GM12878 (cell line): Measurements from ENCODE around the gene TFF1. TPM values are rescaled to one million over a fixed set of nuclear protein-coding genes. Genes with fewer than 3 reads are reported as not detected.

ENCODE experiments used
- CBFB ChIP-seq: IDR thresholded peaks from 2 replicates; pipeline ENCODE4 v1.6.1; 2016; ENCODE audit warnings: antibody characterized with exemption, low read depth
- CEBPZ ChIP-seq: fragments of 150-350 bp; IDR thresholded peaks from 2 replicates; pipeline ENCODE4 v1.6.1; 2016; ENCODE audit warnings: low read depth, low read length
- E4F1 ChIP-seq: fragments of 450-650 bp; IDR thresholded peaks from 2 replicates; pipeline ENCODE4 v1.6.1; 2018; ENCODE audit warnings: borderline replicate concordance, mild to moderate bottlenecking; ENCODE audit not compliant: partially characterized antibody
- FOS ChIP-seq: IDR thresholded peaks from 3 replicates; pipeline ENCODE4 v1.6.1; 2011; ENCODE audit warnings: borderline replicate concordance; ENCODE audit not compliant: insufficient read length; ENCODE audit errors: extremely low read depth
- GATAD2B ChIP-seq: fragments of 450-650 bp; conservative IDR thresholded peaks from 2 replicates; pipeline ENCODE4 v1.6.1; 2017; ENCODE audit warnings: low read depth, mild to moderate bottlenecking, moderate library complexity
- IRF3 ChIP-seq: fragments of 450-650 bp; IDR thresholded peaks from 2 replicates; pipeline ENCODE4 v1.6.1; 2014; ENCODE audit warnings: mild to moderate bottlenecking
- JUNB ChIP-seq: IDR thresholded peaks from 2 replicates; pipeline ENCODE4 v1.6.1; 2016; ENCODE audit warnings: antibody characterized with exemption, mild to moderate bottlenecking
- KAT2A ChIP-seq: conservative IDR thresholded peaks from 2 replicates; pipeline ENCODE4 v1.6.1; 2011; ENCODE audit warnings: low read depth, low read length; ENCODE audit not compliant: control insufficient read depth
- MYC ChIP-seq: IDR thresholded peaks from 2 replicates; pipeline ENCODE4 v1.6.1; 2011; ENCODE audit warnings: mild to moderate bottlenecking, low read length, moderate library complexity, inconsistent platforms; ENCODE audit not compliant: insufficient read depth, insufficient replicate concordance, insufficient read length, severe bottlenecking
- NFIC ChIP-seq: IDR thresholded peaks from 2 replicates; pipeline ENCODE4 v1.6.1; 2012; ENCODE audit warnings: low read depth, mild to moderate bottlenecking, inconsistent platforms, low read length, moderate library complexity
- POLR2A ChIP-seq: IDR thresholded peaks from 2 replicates; pipeline ENCODE4 v1.6.1; 2011; ENCODE audit warnings: low read depth, mild to moderate bottlenecking, low read length
- RAD21 ChIP-seq: IDR thresholded peaks from 2 replicates; pipeline ENCODE4 v1.6.1; 2011; ENCODE audit warnings: mild to moderate bottlenecking, low read depth, low read length, moderate library complexity; ENCODE audit not compliant: insufficient read depth
- RCOR1 ChIP-seq: conservative IDR thresholded peaks from 2 replicates; pipeline ENCODE4 v1.6.1; 2012; ENCODE audit warnings: low read depth, low read length, improper control_type of control experiment
- SUZ12 ChIP-seq: fragments of 200-600 bp; sonication (generic); IDR thresholded peaks from one replicate; pipeline ENCODE4 v1.6.1; 2018; ENCODE audit warnings: antibody characterized with exemption, mild to moderate bottlenecking; ENCODE audit not compliant: unreplicated experiment
- ZNF24 ChIP-seq: fragments of 450-650 bp; IDR thresholded peaks from 2 replicates; pipeline ENCODE4 v1.6.1; 2017; ENCODE audit warnings: antibody characterized with exemption, mild to moderate bottlenecking
- polyA plus RNA-seq, 11 experiments: library from polyadenylated mRNA; depleted of rRNA in 4 of 11; unstranded in 6 of 11; stranded (reverse) in 5 of 11; fragments of >200 nt; fragmentation: Nextera tagmentation in 4 of 11; fragmentation: Illumina TruSeq in 1 of 11; extraction: Ambion mirVana in 4 of 11; extraction: Trizol in 1 of 11; gene quantifications; 1 replicate in 1 of 11; 2 replicates in 10 of 11; pipeline versions ENCODE4 v1.2.1 to v1.2.3, GENCODE V29; 2011 to 2016; ENCODE audit warnings: inconsistent platforms in 2 of 11, missing spikeins in 2 of 11, low read depth in 1 of 11
- total RNA-seq, 4 experiments: library from RNA; depleted of rRNA in 3 of 4; stranded (reverse); fragments of >200 nt in 3 of 4; fragmentation: Illumina TruSeq in 1 of 4; extraction: Trizol in 1 of 4; gene quantifications; 2 replicates each; pipeline versions ENCODE4 v1.2.1 to v1.2.3, GENCODE V29; 2013 to 2021
- TF ChIP-seq, protein P1 (sequence below): fragments of 450-650 bp; IDR thresholded peaks from 2 replicates; pipeline ENCODE4 v1.6.1; 2016; ENCODE audit warnings: mild to moderate bottlenecking, moderate library complexity, borderline replicate concordance

TFF1 gene
- total and polyA plus RNA-seq, 10 of the 15 experiments (the other 5 are each of a cell fraction or from before 2014, with no cell fraction given): 0.13 TPM; not detected in 9

DNA sequence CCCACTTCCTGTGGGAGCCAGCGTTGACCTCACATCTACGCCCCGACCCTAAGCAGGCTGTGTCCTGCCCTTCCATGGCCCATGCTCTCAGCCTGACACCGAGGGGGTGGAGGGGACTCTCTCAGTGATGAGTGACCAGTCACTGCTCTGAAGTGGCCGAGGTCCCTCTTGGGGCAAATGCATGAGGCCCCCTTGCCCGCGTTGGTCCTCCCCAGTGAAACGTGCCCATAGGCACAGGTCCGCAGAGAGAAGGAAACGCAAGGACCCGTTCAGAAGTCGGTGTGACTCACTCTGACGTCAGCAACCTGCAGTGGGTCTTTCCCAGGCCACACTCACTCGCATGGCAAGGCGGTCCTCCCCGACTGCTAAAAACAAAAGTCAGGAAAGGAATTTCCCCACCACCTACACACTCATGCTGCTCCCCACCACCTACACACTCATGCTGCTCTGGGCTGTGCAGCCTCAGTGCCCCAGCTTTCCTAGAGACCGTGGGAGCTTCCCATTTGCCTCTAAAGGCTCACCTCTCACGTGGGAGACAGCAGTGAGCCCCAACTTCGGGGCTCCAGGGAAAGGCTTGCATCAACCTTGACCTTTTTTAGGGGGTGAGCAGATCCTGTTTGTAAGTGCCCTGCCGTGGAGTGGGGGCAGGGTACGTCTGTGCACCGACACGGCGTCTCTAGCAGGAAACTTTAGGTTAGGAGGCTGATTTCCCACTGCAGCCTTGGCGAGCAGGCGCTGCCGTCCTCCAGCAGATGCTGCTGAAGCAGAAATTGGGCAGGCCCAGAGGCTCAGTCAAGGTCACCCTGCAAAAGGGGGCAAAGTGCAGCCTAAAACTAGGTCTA is 48.8 kb upstream of the TFF1 start (continued):
- TF ChIP-seq, protein P1, sequence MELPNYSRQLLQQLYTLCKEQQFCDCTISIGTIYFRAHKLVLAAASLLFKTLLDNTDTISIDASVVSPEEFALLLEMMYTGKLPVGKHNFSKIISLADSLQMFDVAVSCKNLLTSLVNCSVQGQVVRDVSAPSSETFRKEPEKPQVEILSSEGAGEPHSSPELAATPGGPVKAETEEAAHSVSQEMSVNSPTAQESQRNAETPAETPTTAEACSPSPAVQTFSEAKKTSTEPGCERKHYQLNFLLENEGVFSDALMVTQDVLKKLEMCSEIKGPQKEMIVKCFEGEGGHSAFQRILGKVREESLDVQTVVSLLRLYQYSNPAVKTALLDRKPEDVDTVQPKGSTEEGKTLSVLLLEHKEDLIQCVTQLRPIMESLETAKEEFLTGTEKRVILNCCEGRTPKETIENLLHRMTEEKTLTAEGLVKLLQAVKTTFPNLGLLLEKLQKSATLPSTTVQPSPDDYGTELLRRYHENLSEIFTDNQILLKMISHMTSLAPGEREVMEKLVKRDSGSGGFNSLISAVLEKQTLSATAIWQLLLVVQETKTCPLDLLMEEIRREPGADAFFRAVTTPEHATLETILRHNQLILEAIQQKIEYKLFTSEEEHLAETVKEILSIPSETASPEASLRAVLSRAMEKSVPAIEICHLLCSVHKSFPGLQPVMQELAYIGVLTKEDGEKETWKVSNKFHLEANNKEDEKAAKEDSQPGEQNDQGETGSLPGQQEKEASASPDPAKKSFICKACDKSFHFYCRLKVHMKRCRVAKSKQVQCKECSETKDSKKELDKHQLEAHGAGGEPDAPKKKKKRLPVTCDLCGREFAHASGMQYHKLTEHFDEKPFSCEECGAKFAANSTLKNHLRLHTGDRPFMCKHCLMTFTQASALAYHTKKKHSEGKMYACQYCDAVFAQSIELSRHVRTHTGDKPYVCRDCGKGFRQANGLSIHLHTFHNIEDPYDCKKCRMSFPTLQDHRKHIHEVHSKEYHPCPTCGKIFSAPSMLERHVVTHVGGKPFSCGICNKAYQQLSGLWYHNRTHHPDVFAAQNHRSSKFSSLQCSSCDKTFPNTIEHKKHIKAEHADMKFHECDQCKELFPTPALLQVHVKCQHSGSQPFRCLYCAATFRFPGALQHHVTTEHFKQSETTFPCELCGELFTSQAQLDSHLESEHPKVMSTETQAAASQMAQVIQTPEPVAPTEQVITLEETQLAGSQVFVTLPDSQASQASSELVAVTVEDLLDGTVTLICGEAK: no peak; the same call in 1 of the 2 replicates
- TF ChIP-seq RCOR1 (0 out of 2 replicates have a peak, but pooled peaks have one; percentile 19), CBFB (peak; percentile 76; the same call in 1 of the 2 replicates), GATAD2B (peak; percentile 99), RAD21 (peak; percentile 18; the same call in 1 of the 2 replicates), SUZ12 (no peak), E4F1 (no peak), IRF3 (no peak), ZNF24 (no peak), JUNB (peak; percentile 88), CEBPZ (no peak), KAT2A (no peak), POLR2A (peak; percentile 63; the same call in 1 of the 2 replicates), FOS (no peak), MYC (peak; percentile 63), NFIC (no peak)
